Stomach (tissue), 4 donors: ENCODE data around the gene ZNF747.
"Not testable (repeated sequence)": the region's sequence is repeated elsewhere in the genome, so short reads cannot be mapped to it uniquely, and the experiment has no call there.

Source experiments
- POLR2A ChIP-seq, 4 donors: fragments of 450-650 bp; IDR thresholded peaks; one replicate each; pipeline ENCODE4 v1.6.1; 2016; ENCODE audit warnings: antibody characterized with exemption in 4 of 4, control low read depth in 2 of 4, mild to moderate bottlenecking in 1 of 4, moderate library complexity in 1 of 4
- TF ChIP-seq, protein P1 (sequence below), 7 experiments: fragments of 450-650 bp in 4 of 7; fragments of 200-600 bp in 3 of 7; sonication (generic) in 3 of 7; IDR thresholded peaks; one replicate each; pipeline ENCODE4 v1.5.1; 2016 to 2019; ENCODE audit warnings: antibody characterized with exemption in 7 of 7, control low read depth in 2 of 7, mild to moderate bottlenecking in 1 of 7

DNA sequence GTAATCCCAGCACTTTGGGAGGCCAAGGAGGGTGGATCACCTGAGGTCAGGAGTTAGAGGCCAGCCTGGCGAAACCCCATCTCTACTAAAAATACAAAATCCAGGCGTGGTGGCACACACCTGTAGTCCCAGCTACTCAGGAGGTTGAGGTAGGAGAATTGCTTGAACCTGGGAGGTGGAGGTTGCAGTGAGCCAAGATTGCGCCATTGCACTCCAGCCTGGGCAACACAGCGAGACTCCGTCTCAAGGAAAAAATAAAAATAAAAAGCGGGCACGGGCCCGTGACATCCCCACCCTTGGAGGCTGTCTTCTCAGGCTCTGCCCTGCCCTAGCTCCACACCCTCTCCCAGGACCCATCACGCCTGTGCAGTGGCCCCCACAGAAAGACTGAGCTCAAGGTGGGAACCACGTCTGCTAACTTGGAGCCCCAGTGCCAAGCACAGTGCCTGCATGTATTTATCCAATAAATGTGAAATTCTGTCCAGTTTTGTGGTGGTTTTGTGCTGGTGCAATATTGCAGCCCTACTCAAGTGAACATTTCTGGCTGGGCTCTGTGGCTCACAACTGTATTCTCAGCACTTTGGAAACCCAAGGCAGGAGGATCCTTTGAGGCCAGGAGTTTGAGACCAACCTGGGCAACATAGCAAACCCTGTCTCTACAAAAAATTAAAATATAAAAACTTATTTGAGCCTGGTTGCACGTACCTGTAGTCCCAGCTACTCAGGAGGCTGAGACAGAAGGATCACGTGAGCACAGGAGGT lies 11.8 kb downstream of the ZNF747 start:
- TF ChIP-seq, protein P1, sequence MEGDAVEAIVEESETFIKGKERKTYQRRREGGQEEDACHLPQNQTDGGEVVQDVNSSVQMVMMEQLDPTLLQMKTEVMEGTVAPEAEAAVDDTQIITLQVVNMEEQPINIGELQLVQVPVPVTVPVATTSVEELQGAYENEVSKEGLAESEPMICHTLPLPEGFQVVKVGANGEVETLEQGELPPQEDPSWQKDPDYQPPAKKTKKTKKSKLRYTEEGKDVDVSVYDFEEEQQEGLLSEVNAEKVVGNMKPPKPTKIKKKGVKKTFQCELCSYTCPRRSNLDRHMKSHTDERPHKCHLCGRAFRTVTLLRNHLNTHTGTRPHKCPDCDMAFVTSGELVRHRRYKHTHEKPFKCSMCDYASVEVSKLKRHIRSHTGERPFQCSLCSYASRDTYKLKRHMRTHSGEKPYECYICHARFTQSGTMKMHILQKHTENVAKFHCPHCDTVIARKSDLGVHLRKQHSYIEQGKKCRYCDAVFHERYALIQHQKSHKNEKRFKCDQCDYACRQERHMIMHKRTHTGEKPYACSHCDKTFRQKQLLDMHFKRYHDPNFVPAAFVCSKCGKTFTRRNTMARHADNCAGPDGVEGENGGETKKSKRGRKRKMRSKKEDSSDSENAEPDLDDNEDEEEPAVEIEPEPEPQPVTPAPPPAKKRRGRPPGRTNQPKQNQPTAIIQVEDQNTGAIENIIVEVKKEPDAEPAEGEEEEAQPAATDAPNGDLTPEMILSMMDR (IDR thresholded peaks at IDR 0.05) = not testable (repeated sequence)
- not testable (repeated sequence) for TF ChIP-seq POLR2A (IDR thresholded peaks at IDR 0.05)
